ENCODE data around the gene WNT2B. TPM values are rescaled to one million over a fixed set of nuclear protein-coding genes. Genes with fewer than 3 reads are reported as not detected.
"Not testable (repeated sequence)": the region's sequence is repeated elsewhere in the genome, so short reads cannot be mapped to it uniquely, and the experiment has no call there.

WNT2B gene
- total RNA-seq, 4 donors from 2014 or later = 2.8 to 4.8 (median 3.6) TPM

DNA sequence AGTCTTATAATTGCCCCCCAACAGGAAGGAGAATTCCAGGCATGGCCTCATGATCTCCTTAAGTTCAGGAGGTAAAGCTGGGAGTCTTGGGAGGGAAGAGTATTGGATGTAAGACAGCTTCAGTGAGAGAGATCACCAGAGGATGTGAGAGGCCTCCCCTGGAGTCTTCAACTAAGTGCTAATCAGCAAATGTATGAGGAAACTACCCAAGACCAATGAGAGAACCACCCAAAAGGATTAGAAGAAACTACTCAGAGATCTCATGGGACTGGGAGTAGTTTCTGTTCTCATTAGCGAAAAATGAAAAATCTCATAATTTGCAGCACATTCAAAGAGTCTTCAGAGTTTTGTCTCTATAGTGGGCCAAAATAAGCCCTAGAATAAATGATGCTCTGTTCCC is 36.6 kb upstream of the WNT2B start:
- WGBS, 2 donors (ENCODE audit: low coverage in 1 of 2) = 50% methylated on average over 1 of the region's 1 CpG; no CpG with 5 or more reads in 1 of the 2 donors
- peaks cover 0 to under 1% (median 0%) of the 10 kb centered on the region in 3 donors for H3K4me1 ChIP-seq
- TF ChIP-seq, protein P1, sequence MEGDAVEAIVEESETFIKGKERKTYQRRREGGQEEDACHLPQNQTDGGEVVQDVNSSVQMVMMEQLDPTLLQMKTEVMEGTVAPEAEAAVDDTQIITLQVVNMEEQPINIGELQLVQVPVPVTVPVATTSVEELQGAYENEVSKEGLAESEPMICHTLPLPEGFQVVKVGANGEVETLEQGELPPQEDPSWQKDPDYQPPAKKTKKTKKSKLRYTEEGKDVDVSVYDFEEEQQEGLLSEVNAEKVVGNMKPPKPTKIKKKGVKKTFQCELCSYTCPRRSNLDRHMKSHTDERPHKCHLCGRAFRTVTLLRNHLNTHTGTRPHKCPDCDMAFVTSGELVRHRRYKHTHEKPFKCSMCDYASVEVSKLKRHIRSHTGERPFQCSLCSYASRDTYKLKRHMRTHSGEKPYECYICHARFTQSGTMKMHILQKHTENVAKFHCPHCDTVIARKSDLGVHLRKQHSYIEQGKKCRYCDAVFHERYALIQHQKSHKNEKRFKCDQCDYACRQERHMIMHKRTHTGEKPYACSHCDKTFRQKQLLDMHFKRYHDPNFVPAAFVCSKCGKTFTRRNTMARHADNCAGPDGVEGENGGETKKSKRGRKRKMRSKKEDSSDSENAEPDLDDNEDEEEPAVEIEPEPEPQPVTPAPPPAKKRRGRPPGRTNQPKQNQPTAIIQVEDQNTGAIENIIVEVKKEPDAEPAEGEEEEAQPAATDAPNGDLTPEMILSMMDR (IDR thresholded peaks at IDR 0.05) = no peak
- TF ChIP-seq POLR2A (IDR thresholded peaks at IDR 0.05) (no peak), POLR2AphosphoS5 (IDR thresholded peaks at IDR 0.05) (no peak), EP300 (IDR thresholded peaks at IDR 0.05) (no peak)

DNA sequence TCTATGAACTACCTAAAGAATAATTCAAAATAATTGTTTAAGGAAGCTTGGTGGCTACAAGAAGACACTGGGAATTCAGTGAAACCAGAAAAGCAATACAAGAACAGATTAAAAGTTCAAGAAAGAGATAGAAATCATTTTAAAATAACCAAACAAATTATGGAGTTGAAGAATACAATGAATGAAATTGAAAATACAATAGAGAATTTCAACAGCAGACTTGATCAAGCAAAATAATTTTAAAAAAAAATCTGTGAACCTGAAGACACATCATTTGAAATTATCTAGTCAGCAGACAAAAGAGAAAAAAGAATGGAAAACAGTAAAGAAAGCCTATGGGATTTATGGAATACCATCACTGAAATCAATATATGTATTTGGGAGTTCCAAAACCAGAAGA is 31.2 kb upstream of the WNT2B start:
- Histone ChIP-seq H3K27me3 (no peaks in the 10 kb centered on the region), H3K36me3 (peaks cover 0 to 4% of the 10 kb centered on the region in 2 donors), H3K4me3 (no peak overlapping the region), H3K9me3 (peaks cover 0 to 25% (median 0%) of the 10 kb centered on the region in 3 donors), H3K4me1 (no peaks in the 10 kb centered on the region), H3K27ac (no peak overlapping the region)
- TF ChIP-seq, protein P1 (IDR thresholded peaks at IDR 0.05) = no peak
- TF ChIP-seq EP300 (IDR thresholded peaks at IDR 0.05) = no peak
- TF ChIP-seq POLR2AphosphoS5 (IDR thresholded peaks at IDR 0.05) = no peak
- TF ChIP-seq POLR2A (IDR thresholded peaks at IDR 0.05) = no peak
- ATAC-seq = no peak

More for the DNA sequence above, 36.6 kb upstream of the WNT2B start:
- Histone ChIP-seq H3K27ac (no peak overlapping the region), H3K27me3 (no peaks in the 10 kb centered on the region), H3K4me3 (no peak overlapping the region), H3K9me3 (peaks cover 0 to 8% (median 0%) of the 10 kb centered on the region in 3 donors), H3K36me3 (peaks cover 0 to 4% of the 10 kb centered on the region in 2 donors)
- ATAC-seq = no peak

DNA sequence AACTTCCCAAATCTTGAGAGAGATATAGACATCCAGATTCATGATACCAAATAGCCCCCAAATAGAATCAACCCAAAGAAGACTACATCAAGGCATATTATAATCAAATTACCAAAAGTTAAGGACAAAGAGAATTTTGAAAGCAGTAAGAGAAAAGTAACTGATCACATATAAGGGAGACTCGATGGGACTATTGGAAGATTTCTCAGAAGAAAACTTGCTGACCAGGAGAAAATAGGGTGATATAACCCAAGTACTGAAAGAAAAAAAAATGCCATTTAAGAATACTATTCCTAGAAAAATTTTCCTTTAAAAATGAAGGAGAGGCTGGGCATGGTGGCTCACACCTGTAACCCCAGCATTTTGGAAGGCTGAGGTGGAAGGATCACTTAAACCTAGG is 30.5 kb upstream of the WNT2B start:
- ATAC-seq = no peak
- 88 to 92% methylated on average over 1 of the region's 1 CpG for WGBS, 2 donors (ENCODE audit: low coverage in 1 of 2)
- H3K27ac ChIP-seq = no peak overlapping the region
- H3K27me3 ChIP-seq = no peaks in the 10 kb centered on the region
- no peak overlapping the region for H3K4me3 ChIP-seq
- peaks cover 0 to 25% (median 0%) of the 10 kb centered on the region in 3 donors for H3K9me3 ChIP-seq
- H3K36me3 ChIP-seq = peaks cover 0 to 4% of the 10 kb centered on the region in 2 donors
- TF ChIP-seq POLR2A (IDR thresholded peaks at IDR 0.05) (no peak), EP300 (IDR thresholded peaks at IDR 0.05) (no peak), POLR2AphosphoS5 (IDR thresholded peaks at IDR 0.05) (no peak)
- TF ChIP-seq, protein P1 (IDR thresholded peaks at IDR 0.05) = no peak
- no peaks in the 10 kb centered on the region for H3K4me1 ChIP-seq

DNA sequence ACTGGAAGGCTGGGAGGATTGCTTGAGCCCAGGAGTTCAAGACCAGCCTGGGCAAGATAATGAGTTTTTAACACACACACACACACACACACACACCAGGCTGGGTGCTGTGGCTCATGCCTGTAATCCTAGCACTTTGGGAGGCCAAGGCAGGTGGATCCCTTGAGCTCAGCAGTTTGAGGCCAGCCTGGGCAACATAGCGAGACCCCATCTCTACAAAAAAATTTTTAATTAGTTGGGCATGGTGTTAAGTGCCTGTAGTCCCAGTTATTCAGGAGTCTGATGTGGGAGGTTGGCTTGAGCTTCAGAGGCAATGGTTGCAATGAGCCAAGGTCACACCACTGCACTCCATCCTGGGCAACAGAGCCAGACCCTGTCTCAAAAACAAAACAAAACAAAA is 22.7 kb upstream of the WNT2B start:
- WGBS, 2 donors (ENCODE audit: low coverage in 1 of 2) = no CpG with 5 or more reads among the region's 1 CpG
- not testable (repeated sequence) for H3K27me3 ChIP-seq, H3K36me3 ChIP-seq, H3K9me3 ChIP-seq, H3K27ac ChIP-seq, H3K4me1 ChIP-seq, H3K4me3 ChIP-seq, ATAC-seq

DNA sequence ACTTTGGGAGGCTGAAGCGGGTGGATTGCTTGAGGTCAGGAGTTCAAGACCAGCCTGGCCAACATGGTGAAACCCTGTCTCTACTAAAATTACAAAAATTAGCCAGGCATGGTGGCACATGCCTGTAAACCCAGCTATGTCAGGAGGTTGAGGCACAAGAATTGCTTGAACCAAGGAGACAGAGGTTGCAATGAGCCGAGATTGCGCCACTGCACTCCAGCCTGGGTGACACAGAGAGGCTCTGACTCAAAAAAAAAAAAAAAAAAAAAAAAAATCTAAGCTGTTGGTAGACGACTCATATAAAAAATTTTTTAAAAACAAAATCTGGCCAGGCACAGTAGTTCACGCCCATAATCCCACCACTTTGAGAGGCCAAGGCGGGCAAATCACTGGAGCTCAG is 21.1 kb upstream of the WNT2B start:
- not testable (repeated sequence) for ATAC-seq, H3K9me3 ChIP-seq, H3K4me1 ChIP-seq, H3K36me3 ChIP-seq, H3K4me3 ChIP-seq, H3K27ac ChIP-seq, H3K27me3 ChIP-seq
- 83 to 95% methylated on average over 1 to 6 of the region's 6 CpGs for WGBS, 2 donors (ENCODE audit: low coverage in 1 of 2)

DNA sequence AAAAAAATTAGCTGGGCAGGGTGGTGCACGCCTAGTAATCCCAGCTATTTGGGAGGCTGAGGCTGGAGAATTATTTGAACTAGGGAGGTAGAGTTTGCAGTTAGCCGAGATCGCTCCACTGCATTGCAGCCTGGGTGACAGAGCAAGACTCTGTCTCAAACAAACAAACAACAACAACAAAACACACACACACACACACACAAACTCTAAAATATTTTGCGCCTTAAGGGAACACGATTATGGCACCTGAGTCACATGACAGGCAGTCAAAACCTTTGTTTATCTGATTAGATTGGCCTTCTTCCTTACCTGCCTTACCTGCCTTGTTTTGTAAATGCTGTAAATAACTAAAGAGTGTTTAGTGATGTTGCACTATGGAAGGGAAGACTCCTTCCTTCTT is 20.6 kb upstream of the WNT2B start:
- H3K27ac ChIP-seq = no peak overlapping the region
- ATAC-seq = no peak
- H3K9me3 ChIP-seq = no peaks in the 10 kb centered on the region
- no peaks in the 10 kb centered on the region for H3K27me3 ChIP-seq
- TF ChIP-seq EP300 (IDR thresholded peaks at IDR 0.05) = no peak
- H3K4me1 ChIP-seq = no peaks in the 10 kb centered on the region
- WGBS, 2 donors (ENCODE audit: low coverage in 1 of 2) = 93% methylated on average over 4 to 5 of the region's 5 CpGs
- H3K36me3 ChIP-seq = no peaks in the 10 kb centered on the region
- no peak overlapping the region for H3K4me3 ChIP-seq

DNA sequence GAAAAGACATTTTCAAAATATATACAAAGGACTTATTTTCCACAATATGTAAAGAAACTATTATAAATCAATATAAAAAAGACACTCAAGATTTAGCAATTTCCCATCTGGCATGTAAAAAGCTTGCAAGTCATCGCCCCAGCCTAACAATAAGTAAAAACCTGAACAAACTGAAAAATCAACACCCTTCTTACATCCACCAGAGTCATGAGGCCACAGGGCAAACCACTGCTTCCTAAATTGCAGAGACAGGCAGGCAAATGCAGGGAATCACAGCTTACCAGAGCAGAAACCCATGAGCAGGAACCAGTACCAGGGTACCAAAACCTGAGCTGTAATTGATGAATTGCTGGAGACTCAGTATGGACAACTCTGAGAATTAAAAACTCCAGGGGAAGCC is 16.7 kb upstream of the WNT2B start:
- no peak for TF ChIP-seq POLR2AphosphoS5 (IDR thresholded peaks at IDR 0.05)
- Histone ChIP-seq H3K4me3 (no peak overlapping the region), H3K27ac (no peak overlapping the region), H3K36me3 (no peaks in the 10 kb centered on the region), H3K9me3 (no peaks in the 10 kb centered on the region), H3K4me1 (no peaks in the 10 kb centered on the region), H3K27me3 (no peaks in the 10 kb centered on the region)
- no peak for ATAC-seq
- WGBS, 2 donors (ENCODE audit: low coverage in 1 of 2) = 67% methylated on average over 1 of the region's 1 CpG; no CpG with 5 or more reads in 1 of the 2 donors

Data from gastroesophageal sphincter (tissue), 4 donors.